Measurements from ENCODE around the gene SLC1A5.

The SLC1A5 gene

GRCh38 chr19:46732966-46733689 lies 55.3 kb downstream of the SLC1A5 start:
- H3K27ac ChIP-seq (ENCODE audit: low read depth, low read length): no peak overlapping the region
- no peak overlapping the region for H3K9ac ChIP-seq (ENCODE audit: low read length in 5 of 5)
- peaks cover 6 to 62% (median 41%) of the 10 kb centered on the region in 5 donors for H3K4me1 ChIP-seq (ENCODE audit: control insufficient read depth in 5 of 5, insufficient read depth in 5 of 5, low read length in 5 of 5)
- no peaks in the 10 kb centered on the region for H3K27me3 ChIP-seq (ENCODE audit: control insufficient read depth in 5 of 5, insufficient read depth in 4 of 5, low read length in 5 of 5)
- no peak overlapping the region for H3K4me3 ChIP-seq (ENCODE audit: low read depth in 1 of 5, low read length in 5 of 5)
- H3K36me3 ChIP-seq (ENCODE audit: control insufficient read depth in 5 of 5, insufficient read depth in 5 of 5, low read length in 5 of 5): peaks cover 0 to 78% (median 69%) of the 10 kb centered on the region in 5 donors
- H3K9me3 ChIP-seq (ENCODE audit: control insufficient read depth in 5 of 5, low read length in 5 of 5): no peaks in the 10 kb centered on the region

GRCh38 chr19:46732172-46732938 lies 56.0 kb downstream of the SLC1A5 start:
- Histone ChIP-seq H3K9ac (ENCODE audit: low read length in 5 of 5) (peak overlapping the region in 1 of 5 donors; percentile 23), H3K27me3 (ENCODE audit: control insufficient read depth in 5 of 5, insufficient read depth in 4 of 5, low read length in 5 of 5) (no peaks in the 10 kb centered on the region), H3K36me3 (ENCODE audit: control insufficient read depth in 5 of 5, insufficient read depth in 5 of 5, low read length in 5 of 5) (peaks cover 0 to 78% (median 64%) of the 10 kb centered on the region in 5 donors), H3K4me3 (ENCODE audit: low read depth in 1 of 5, low read length in 5 of 5) (no peak overlapping the region), H3K4me1 (ENCODE audit: control insufficient read depth in 5 of 5, insufficient read depth in 5 of 5, low read length in 5 of 5) (peaks cover 6 to 66% (median 41%) of the 10 kb centered on the region in 5 donors), H3K27ac (ENCODE audit: low read depth, low read length) (no peak overlapping the region), H3K9me3 (ENCODE audit: control insufficient read depth in 5 of 5, low read length in 5 of 5) (no peaks in the 10 kb centered on the region)

GRCh38 chr19:46731584-46731983 lies 56.8 kb downstream of the SLC1A5 start:
- peaks cover 3 to 66% (median 34%) of the 10 kb centered on the region in 5 donors for H3K4me1 ChIP-seq (ENCODE audit: control insufficient read depth in 5 of 5, insufficient read depth in 5 of 5, low read length in 5 of 5)
- no peak overlapping the region for H3K9ac ChIP-seq (ENCODE audit: low read length in 5 of 5)
- no peak overlapping the region for H3K27ac ChIP-seq (ENCODE audit: low read depth, low read length)
- H3K27me3 ChIP-seq (ENCODE audit: control insufficient read depth in 5 of 5, insufficient read depth in 4 of 5, low read length in 5 of 5): no peaks in the 10 kb centered on the region
- H3K4me3 ChIP-seq (ENCODE audit: low read depth in 1 of 5, low read length in 5 of 5): peak overlapping the region in 1 of 5 donors; percentile 19
- peaks cover 0 to 78% (median 69%) of the 10 kb centered on the region in 5 donors for H3K36me3 ChIP-seq (ENCODE audit: control insufficient read depth in 5 of 5, insufficient read depth in 5 of 5, low read length in 5 of 5)
- no peaks in the 10 kb centered on the region for H3K9me3 ChIP-seq (ENCODE audit: control insufficient read depth in 5 of 5, low read length in 5 of 5)

DNA sequence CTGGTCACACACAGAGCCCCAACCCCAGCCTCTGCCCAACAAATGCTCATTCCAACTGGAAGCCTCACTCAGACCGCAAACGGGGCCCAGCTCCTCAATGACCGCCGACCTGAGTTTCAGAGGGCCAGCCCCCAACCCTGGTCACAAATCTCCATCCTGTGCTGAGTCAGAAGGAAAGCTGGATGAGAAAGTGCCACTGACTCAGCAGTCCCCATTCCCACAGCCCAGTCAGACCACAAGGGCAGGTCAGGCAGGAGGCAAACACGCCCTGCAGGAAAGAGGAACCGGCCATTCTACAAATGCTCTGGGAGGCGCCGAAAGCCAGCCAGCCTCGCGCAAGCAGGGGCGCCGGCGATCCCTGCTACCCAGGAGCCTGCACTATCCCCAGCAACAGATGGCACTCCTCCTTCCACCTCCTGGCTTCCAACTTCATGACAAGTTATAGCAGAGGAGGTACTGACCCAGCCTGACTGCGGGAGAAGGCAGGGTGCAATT lies 57.3 kb downstream of the SLC1A5 start:
- Histone ChIP-seq H3K9ac (ENCODE audit: low read length in 5 of 5) (no peak overlapping the region), H3K27me3 (ENCODE audit: control insufficient read depth in 5 of 5, insufficient read depth in 4 of 5, low read length in 5 of 5) (no peaks in the 10 kb centered on the region), H3K4me1 (ENCODE audit: control insufficient read depth in 5 of 5, insufficient read depth in 5 of 5, low read length in 5 of 5) (peaks cover 2 to 69% (median 32%) of the 10 kb centered on the region in 5 donors), H3K4me3 (ENCODE audit: low read depth in 1 of 5, low read length in 5 of 5) (peak overlapping the region in 1 of 5 donors; percentile 19), H3K27ac (ENCODE audit: low read depth, low read length) (no peak overlapping the region), H3K36me3 (ENCODE audit: control insufficient read depth in 5 of 5, insufficient read depth in 5 of 5, low read length in 5 of 5) (peaks cover 0 to 81% (median 75%) of the 10 kb centered on the region in 5 donors), H3K9me3 (ENCODE audit: control insufficient read depth in 5 of 5, low read length in 5 of 5) (no peaks in the 10 kb centered on the region)

DNA sequence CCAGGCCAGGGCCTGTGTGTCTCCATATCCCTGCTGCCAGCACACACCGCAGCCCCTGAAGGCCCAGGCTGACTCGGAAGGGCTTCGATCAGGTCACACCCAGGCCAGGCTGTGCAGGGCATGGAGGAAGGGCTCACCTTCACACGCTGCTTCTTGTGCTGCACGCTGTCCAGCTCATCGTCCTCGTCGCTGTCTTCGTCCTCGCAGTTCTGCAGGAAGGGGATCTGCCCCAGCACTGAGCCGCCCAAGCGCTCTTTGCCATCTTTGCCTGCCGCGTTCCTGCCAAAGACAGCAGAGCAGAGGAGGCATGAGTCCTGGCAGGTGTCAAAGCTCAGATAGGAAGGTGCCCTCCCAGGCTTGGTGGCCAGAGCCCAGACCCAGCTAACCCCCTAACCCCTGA lies 57.8 kb downstream of the SLC1A5 start:
- H3K4me1 ChIP-seq (ENCODE audit: control insufficient read depth in 5 of 5, insufficient read depth in 5 of 5, low read length in 5 of 5): peaks cover 2 to 73% (median 35%) of the 10 kb centered on the region in 5 donors
- H3K9ac ChIP-seq (ENCODE audit: low read length in 5 of 5): no peak overlapping the region
- no peak overlapping the region for H3K4me3 ChIP-seq (ENCODE audit: low read depth in 1 of 5, low read length in 5 of 5)
- no peaks in the 10 kb centered on the region for H3K27me3 ChIP-seq (ENCODE audit: control insufficient read depth in 5 of 5, insufficient read depth in 4 of 5, low read length in 5 of 5)
- no peak overlapping the region for H3K27ac ChIP-seq (ENCODE audit: low read depth, low read length)
- H3K9me3 ChIP-seq (ENCODE audit: control insufficient read depth in 5 of 5, low read length in 5 of 5): no peaks in the 10 kb centered on the region
- peaks cover 0 to 86% (median 79%) of the 10 kb centered on the region in 5 donors for H3K36me3 ChIP-seq (ENCODE audit: control insufficient read depth in 5 of 5, insufficient read depth in 5 of 5, low read length in 5 of 5)

GRCh38 chr19:46730187-46730586 lies 58.2 kb downstream of the SLC1A5 start:
- H3K4me3 ChIP-seq (ENCODE audit: low read depth in 1 of 5, low read length in 5 of 5): no peak overlapping the region
- H3K9ac ChIP-seq (ENCODE audit: low read length in 5 of 5): no peak overlapping the region
- H3K27ac ChIP-seq (ENCODE audit: low read depth, low read length): no peak overlapping the region
- peaks cover 2 to 77% (median 39%) of the 10 kb centered on the region in 5 donors for H3K4me1 ChIP-seq (ENCODE audit: control insufficient read depth in 5 of 5, insufficient read depth in 5 of 5, low read length in 5 of 5)
- peaks cover 0 to 90% (median 83%) of the 10 kb centered on the region in 5 donors for H3K36me3 ChIP-seq (ENCODE audit: control insufficient read depth in 5 of 5, insufficient read depth in 5 of 5, low read length in 5 of 5)
- no peaks in the 10 kb centered on the region for H3K27me3 ChIP-seq (ENCODE audit: control insufficient read depth in 5 of 5, insufficient read depth in 4 of 5, low read length in 5 of 5)
- H3K9me3 ChIP-seq (ENCODE audit: control insufficient read depth in 5 of 5, low read length in 5 of 5): no peaks in the 10 kb centered on the region

DNA sequence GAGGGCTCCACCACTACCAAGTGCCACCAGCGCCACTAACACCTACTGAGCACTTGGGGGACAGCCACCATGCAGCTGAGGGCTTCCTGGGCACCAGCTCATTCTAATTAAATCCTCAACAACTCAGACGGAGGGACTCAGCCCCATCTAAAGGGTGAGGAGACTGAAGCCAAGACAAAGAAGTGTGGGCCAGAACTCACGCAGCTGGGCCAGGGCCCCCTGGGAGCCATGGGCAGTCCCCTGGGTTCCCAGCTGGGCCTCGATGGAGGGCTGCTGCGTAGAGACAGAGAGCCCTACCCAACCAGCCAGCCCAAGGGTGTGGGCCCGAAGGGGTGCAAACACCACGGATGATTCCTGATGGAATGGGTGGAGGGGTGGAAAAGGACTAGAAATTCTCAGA lies 58.7 kb downstream of the SLC1A5 start:
- no peak overlapping the region for H3K4me3 ChIP-seq (ENCODE audit: low read depth in 1 of 5, low read length in 5 of 5)
- no peaks in the 10 kb centered on the region for H3K27me3 ChIP-seq (ENCODE audit: control insufficient read depth in 5 of 5, insufficient read depth in 4 of 5, low read length in 5 of 5)
- no peak overlapping the region for H3K9ac ChIP-seq (ENCODE audit: low read length in 5 of 5)
- H3K4me1 ChIP-seq (ENCODE audit: control insufficient read depth in 5 of 5, insufficient read depth in 5 of 5, low read length in 5 of 5): peaks cover 2 to 77% (median 39%) of the 10 kb centered on the region in 5 donors
- H3K36me3 ChIP-seq (ENCODE audit: control insufficient read depth in 5 of 5, insufficient read depth in 5 of 5, low read length in 5 of 5): peaks cover 0 to 95% (median 88%) of the 10 kb centered on the region in 5 donors
- no peaks in the 10 kb centered on the region for H3K9me3 ChIP-seq (ENCODE audit: control insufficient read depth in 5 of 5, low read length in 5 of 5)
- no peak overlapping the region for H3K27ac ChIP-seq (ENCODE audit: low read depth, low read length)

DNA sequence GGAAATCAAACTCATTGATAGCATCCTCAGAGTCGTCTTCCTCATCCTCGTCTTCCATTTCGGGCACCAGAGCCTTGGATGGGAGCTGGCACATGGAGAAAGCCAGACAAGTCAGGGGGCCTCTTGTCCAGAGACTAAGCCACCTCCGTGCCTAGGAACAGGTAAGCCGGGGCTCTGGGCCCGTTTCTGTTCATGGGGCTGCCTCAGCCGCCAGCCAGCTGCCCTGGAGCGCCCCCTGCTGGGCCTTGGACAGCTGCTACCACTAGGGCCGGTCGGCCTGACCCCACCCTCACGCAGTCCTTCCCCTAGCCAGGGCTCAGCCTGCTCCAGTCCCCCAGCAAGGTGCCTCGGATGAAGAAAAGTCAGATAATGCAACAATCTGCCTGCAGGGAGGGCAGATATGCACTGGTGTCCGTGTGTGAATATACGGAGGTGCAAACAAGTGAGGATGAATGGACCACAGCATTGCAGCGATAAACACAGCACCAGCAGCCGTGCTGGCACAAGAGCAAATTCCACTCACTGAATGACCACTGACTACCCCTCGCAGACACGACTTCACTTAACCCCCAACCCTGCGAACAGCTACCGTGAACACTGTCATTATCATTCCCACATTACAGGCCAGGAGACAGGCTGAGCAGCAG lies 59.6 kb downstream of the SLC1A5 start:
- Histone ChIP-seq H3K9me3 (ENCODE audit: control insufficient read depth in 5 of 5, low read length in 5 of 5) (no peaks in the 10 kb centered on the region), H3K4me1 (ENCODE audit: control insufficient read depth in 5 of 5, insufficient read depth in 5 of 5, low read length in 5 of 5) (peaks cover 2 to 75% (median 35%) of the 10 kb centered on the region in 5 donors), H3K27me3 (ENCODE audit: control insufficient read depth in 5 of 5, insufficient read depth in 4 of 5, low read length in 5 of 5) (no peaks in the 10 kb centered on the region), H3K36me3 (ENCODE audit: control insufficient read depth in 5 of 5, insufficient read depth in 5 of 5, low read length in 5 of 5) (peaks cover 0 to 98% (median 91%) of the 10 kb centered on the region in 5 donors), H3K4me3 (ENCODE audit: low read depth in 1 of 5, low read length in 5 of 5) (peak overlapping the region in 2 of 5 donors; percentile 37 to 41), H3K27ac (ENCODE audit: low read depth, low read length) (peak overlapping the region; percentile 65), H3K9ac (ENCODE audit: low read length in 5 of 5) (no peak overlapping the region)

GRCh38 chr19:46728208-46728607 lies 60.2 kb downstream of the SLC1A5 start:
- Histone ChIP-seq H3K4me3 (ENCODE audit: low read depth in 1 of 5, low read length in 5 of 5) (peak overlapping the region in 2 of 5 donors; percentile 38 to 41), H3K9me3 (ENCODE audit: control insufficient read depth in 5 of 5, low read length in 5 of 5) (no peaks in the 10 kb centered on the region), H3K27me3 (ENCODE audit: control insufficient read depth in 5 of 5, insufficient read depth in 4 of 5, low read length in 5 of 5) (no peaks in the 10 kb centered on the region), H3K9ac (ENCODE audit: low read length in 5 of 5) (peak overlapping the region in 1 of 5 donors; percentile 33), H3K36me3 (ENCODE audit: control insufficient read depth in 5 of 5, insufficient read depth in 5 of 5, low read length in 5 of 5) (peaks cover 0 to 99% (median 92%) of the 10 kb centered on the region in 5 donors), H3K27ac (ENCODE audit: low read depth, low read length) (peak overlapping the region; percentile 65), H3K4me1 (ENCODE audit: control insufficient read depth in 5 of 5, insufficient read depth in 5 of 5, low read length in 5 of 5) (peaks cover 2 to 80% (median 36%) of the 10 kb centered on the region in 5 donors)
